ENCODE measurements around the gene DNAJB6. TPM values are rescaled to one million over a fixed set of nuclear protein-coding genes. Genes with fewer than 3 reads are reported as not detected.
A peak's percentile ranks its signal among the peaks of the same experiment; 100 is the strongest.

Gene DNAJB6
- total and polyA plus RNA-seq, 9 donors: 79.0 to 154 (median 89.2) TPM

- no peaks in the 10 kb centered on the region for H3K36me3 ChIP-seq
- H3K4me3 ChIP-seq: no peak overlapping the region
- 45 to 51% (median 48%) methylated on average over 15 of the region's 15 CpGs for WGBS, 3 donors
- DNase-seq: peak in 1 of 5 donors; percentile 3
- no peaks in the 10 kb centered on the region for H3K9me3 ChIP-seq
- no peak for TF ChIP-seq POLR2A (IDR thresholded peaks at IDR 0.05)
- TF ChIP-seq CTCF (IDR thresholded peaks at IDR 0.05): no peak
- no peak for TF ChIP-seq EP300 (IDR thresholded peaks at IDR 0.05)
- no peaks in the 10 kb centered on the region for H3K27me3 ChIP-seq
- H3K4me1 ChIP-seq (ENCODE audit: insufficient read depth): no peaks in the 10 kb centered on the region
- intact Hi-C loops (cut with DNase I): no loop called here
- H3K27ac ChIP-seq: no peak overlapping the region
Measured at GRCh38 chr7:157464111-157464970, 127.5 kb downstream of the DNAJB6 start.

- 12 to 23% (median 17%) methylated on average over 30 of the region's 30 CpGs for WGBS, 3 donors
- Histone ChIP-seq H3K36me3 (no peaks in the 10 kb centered on the region), H3K4me1 (ENCODE audit: insufficient read depth) (no peaks in the 10 kb centered on the region), H3K27me3 (no peaks in the 10 kb centered on the region), H3K9me3 (no peaks in the 10 kb centered on the region), H3K27ac (no peak overlapping the region), H3K4me3 (no peak overlapping the region)
- TF ChIP-seq EP300 (IDR thresholded peaks at IDR 0.05): no peak
- no peak for TF ChIP-seq CTCF (IDR thresholded peaks at IDR 0.05)
- TF ChIP-seq POLR2A (IDR thresholded peaks at IDR 0.05): no peak
- DNase-seq: peak in 1 of 5 donors; percentile 8
- intact Hi-C loops (cut with DNase I): no loop called here
Measured at GRCh38 chr7:157464971-157465886, 128.4 kb downstream of the DNAJB6 start.

- Histone ChIP-seq H3K9me3 (no peaks in the 10 kb centered on the region), H3K36me3 (no peaks in the 10 kb centered on the region), H3K27me3 (no peaks in the 10 kb centered on the region), H3K27ac (no peak overlapping the region), H3K4me3 (no peak overlapping the region), H3K4me1 (ENCODE audit: insufficient read depth) (no peaks in the 10 kb centered on the region)
- peak in 1 of 5 donors; percentile 5 for DNase-seq
- intact Hi-C loops (cut with DNase I): no loop called here
- WGBS, 3 donors: 49 to 64% (median 56%) methylated on average over 41 of the region's 41 CpGs
- TF ChIP-seq POLR2A (IDR thresholded peaks at IDR 0.05) (no peak), CTCF (IDR thresholded peaks at IDR 0.05) (no peak), EP300 (IDR thresholded peaks at IDR 0.05) (no peak)
Measured at GRCh38 chr7:157465891-157466866, 129.4 kb downstream of the DNAJB6 start.
